SK-N-SH (cell line): ENCODE measurements around the gene OR51A2. TPM values are rescaled to one million over a fixed set of nuclear protein-coding genes. Genes with fewer than 3 reads are reported as not detected.

Experiments
- CTCF ChIA-PET: fragments of 300-600, 350-600 bp; formaldehyde crosslinking; extraction: SDS; loops from one replicate; lab custom pipeline; 2021; lab: Yijun Ruan, JAX
- POLR2A ChIA-PET: fragments of 350-600 bp; sonication (Branson Sonifier 250); formaldehyde crosslinking; extraction: SDS; loops from one replicate; lab custom pipeline; 2020; ENCODE audit warnings: antibody characterized with exemption, inconsistent platforms; lab: Yijun Ruan, JAX
- DNase-seq: peaks from one replicate; pipeline ENCODE4 v3.0.0; 2012
- H2AFZ ChIP-seq: fragments of 200-600 bp; sonication (generic); 2 replicates; pipeline ENCODE4 v1.8.1; 2016; ENCODE audit warnings: antibody characterized with exemption, mild to moderate bottlenecking, low read depth
- H3F3A ChIP-seq: fragments of 200-600 bp; sonication (generic); replicated peaks from 2 replicates; pipeline ENCODE3; 2016; ENCODE audit warnings: antibody characterized with exemption, mild to moderate bottlenecking; ENCODE audit not compliant: insufficient read depth
- H3K27ac ChIP-seq, 2 experiments: fragments of 200-500 bp in 1 of 2; fragments of 200-600 bp in 1 of 2; sonication (Bioruptor generic) in 1 of 2; sonication (generic), shearing (Covaris generic) in 1 of 2; 2 replicates each; pipeline versions ENCODE4 v1.5.1 to v1.6.1; 2014 to 2016; ENCODE audit warnings: low read depth in 2 of 2, inconsistent platforms in 1 of 2, low read length in 1 of 2, mild to moderate bottlenecking in 1 of 2, mixed read lengths in 1 of 2
- H3K27me3 ChIP-seq: fragments of 200-600 bp; sonication (generic), shearing (Covaris generic); 2 replicates; pipeline ENCODE4 v1.6.1; 2016; ENCODE audit warnings: mixed run types; ENCODE audit not compliant: insufficient read depth
- H3K36me3 ChIP-seq, 2 experiments: fragments of 200-500 bp in 1 of 2; fragments of 200-600 bp in 1 of 2; sonication (Bioruptor generic) in 1 of 2; sonication (generic) in 1 of 2; replicated peaks in 1 of 2; 2 replicates each; pipeline versions ENCODE3 to v1.5.1; 2014 to 2016; ENCODE audit warnings: low read length in 1 of 2, mild to moderate bottlenecking in 1 of 2; ENCODE audit not compliant: insufficient read depth in 2 of 2, control insufficient read depth in 1 of 2
- H3K4me1 ChIP-seq, 2 experiments: fragments of 200-500 bp in 1 of 2; fragments of 200-600 bp in 1 of 2; sonication (Bioruptor generic) in 1 of 2; sonication (generic), shearing (Covaris generic) in 1 of 2; 2 replicates each; pipeline versions ENCODE4 v1.5.1 to v1.6.1; 2014 to 2016; ENCODE audit warnings: low read depth in 1 of 2, low read length in 1 of 2, mixed run types in 1 of 2; ENCODE audit not compliant: insufficient read depth in 2 of 2, control insufficient read depth in 1 of 2
- H3K4me2 ChIP-seq: fragments of 200-600 bp; sonication (generic), shearing (Covaris generic); 2 replicates; pipeline ENCODE4 v1.6.1; 2017; ENCODE audit warnings: mixed run types
- H3K4me3 ChIP-seq, 2 experiments: fragments of 200-500 bp in 1 of 2; fragments of 200-600 bp in 1 of 2; sonication (Bioruptor generic) in 1 of 2; sonication (generic), shearing (Covaris generic) in 1 of 2; 2 replicates each; pipeline versions ENCODE4 v1.5.1 to v1.8.1; 2014 to 2016; ENCODE audit warnings: low read depth in 2 of 2, inconsistent platforms in 1 of 2, low read length in 1 of 2, mild to moderate bottlenecking in 1 of 2, mixed read lengths in 1 of 2, moderate library complexity in 1 of 2
- H3K79me2 ChIP-seq: fragments of 200-600 bp; sonication (generic); 2 replicates; pipeline ENCODE4 v1.8.1; 2017; ENCODE audit warnings: mild to moderate bottlenecking; ENCODE audit not compliant: insufficient read depth
- H3K9ac ChIP-seq: fragments of 200-600 bp; sonication (generic); 2 replicates; pipeline ENCODE4 v1.6.1; 2017; ENCODE audit warnings: mixed run types
- H3K9me2 ChIP-seq: fragments of 200-600 bp; sonication (generic); 2 replicates; pipeline ENCODE4 v1.6.1; 2017; ENCODE audit warnings: mixed run types
- H3K9me3 ChIP-seq: fragments of 200-600 bp; sonication (generic); 2 replicates; pipeline ENCODE4 v1.6.1; 2017; ENCODE audit warnings: mixed run types, mild to moderate bottlenecking, moderate library complexity
- H4K20me1 ChIP-seq: fragments of 200-600 bp; sonication (generic); 2 replicates; pipeline ENCODE4 v1.6.1; 2017; ENCODE audit warnings: mild to moderate bottlenecking, mixed run types; ENCODE audit not compliant: insufficient read depth
- CHD2 ChIP-seq: fragments of 150-350 bp; IDR thresholded peaks from 2 replicates; pipeline ENCODE4 v1.6.1; 2018; ENCODE audit warnings: low read length; ENCODE audit not compliant: partially characterized antibody
- ELF1 ChIP-seq: IDR thresholded peaks from 2 replicates; pipeline ENCODE4 v1.4.0; 2012
- EZH2phosphoT487 ChIP-seq: fragments of 200-600 bp; sonication (generic); IDR thresholded peaks from 2 replicates; pipeline ENCODE4 v1.6.1; 2017; ENCODE audit warnings: low read depth, mixed run types, mild to moderate bottlenecking, antibody characterized with exemption, moderate library complexity, borderline replicate concordance
- FOSL2 ChIP-seq: IDR thresholded peaks from 2 replicates; pipeline ENCODE4 v1.4.0; 2012; ENCODE audit warnings: low read depth, mild to moderate bottlenecking, moderate library complexity, borderline replicate concordance
- FOXJ3 ChIP-seq: sonication (generic); formaldehyde crosslinking; IDR thresholded peaks from 2 replicates; pipeline ENCODE4 v1.5.1; 2020; ENCODE audit warnings: mild to moderate bottlenecking, missing genetic modification reagents
- GABPA ChIP-seq: IDR thresholded peaks from 2 replicates; pipeline ENCODE4 v1.4.0; 2012; ENCODE audit warnings: low read depth, mild to moderate bottlenecking
- JUND ChIP-seq: IDR thresholded peaks from 2 replicates; pipeline ENCODE4 v1.4.0; 2012
- MEF2A ChIP-seq: IDR thresholded peaks from 2 replicates; pipeline ENCODE4 v1.4.0; 2012; ENCODE audit warnings: low read depth, borderline replicate concordance
- NRF1 ChIP-seq: IDR thresholded peaks from 2 replicates; pipeline ENCODE4 v1.6.1; 2012; ENCODE audit warnings: low read depth, mild to moderate bottlenecking, low read length
- POLR2AphosphoS5 ChIP-seq: IDR thresholded peaks from 2 replicates; pipeline ENCODE4 v1.6.1; 2012; ENCODE audit warnings: low read depth, low read length
- RAD21 ChIP-seq: IDR thresholded peaks from 2 replicates; pipeline ENCODE4 v1.6.1; 2012; ENCODE audit warnings: mild to moderate bottlenecking, low read length
- RCOR1 ChIP-seq: fragments of 150-350 bp; IDR thresholded peaks from 2 replicates; pipeline ENCODE4 v1.6.1; 2017; ENCODE audit warnings: antibody characterized with exemption, low read length
- RFX5 ChIP-seq: IDR thresholded peaks from 2 replicates; pipeline ENCODE4 v1.6.1; 2012; ENCODE audit warnings: mild to moderate bottlenecking, improper control_type of control experiment, low read length
- RXRA ChIP-seq: IDR thresholded peaks from 2 replicates; pipeline ENCODE4 v1.4.0; 2012; ENCODE audit warnings: low read depth, mild to moderate bottlenecking, borderline replicate concordance
- SIN3A ChIP-seq: IDR thresholded peaks from 2 replicates; pipeline ENCODE4 v1.6.1; 2012; ENCODE audit warnings: low read depth, mild to moderate bottlenecking, low read length, moderate library complexity, borderline replicate concordance
- TAF1 ChIP-seq: IDR thresholded peaks from 2 replicates; pipeline ENCODE4 v1.6.1; 2012; ENCODE audit warnings: low read depth, mild to moderate bottlenecking, low read length, moderate library complexity, borderline replicate concordance
- TCF12 ChIP-seq: IDR thresholded peaks from 2 replicates; pipeline ENCODE4 v1.4.0; 2012
- USF1 ChIP-seq: IDR thresholded peaks from 2 replicates; pipeline ENCODE4 v1.4.0; 2012; ENCODE audit warnings: low read depth, borderline replicate concordance
- polyA plus RNA-seq, 3 experiments: library from polyadenylated mRNA; depleted of rRNA; stranded (reverse); fragments of >200 nt; gene quantifications; 2 replicates each; pipeline ENCODE4 v1.2.3, GENCODE V29; 2012
- TF ChIP-seq, protein P1 (sequence below): IDR thresholded peaks from 2 replicates; pipeline ENCODE4 v1.4.0; 2012; ENCODE audit warnings: low read depth
- TF ChIP-seq, protein P2 (sequence below): fragments of 150-350 bp; IDR thresholded peaks from 2 replicates; pipeline ENCODE4 v1.6.1; 2016; ENCODE audit warnings: mild to moderate bottlenecking, low read depth, low read length
- TF ChIP-seq, protein P3 (sequence below): fragments of 200-600 bp; sonication (generic); IDR thresholded peaks from 2 replicates; pipeline ENCODE4 v1.6.1; 2017; ENCODE audit warnings: antibody characterized with exemption, mild to moderate bottlenecking, moderate library complexity
- TF ChIP-seq, protein P4 (sequence below): IDR thresholded peaks from 2 replicates; pipeline ENCODE4 v1.4.0; 2012; ENCODE audit warnings: low read depth, borderline replicate concordance

Gene OR51A2
- polyA plus RNA-seq, 1 of the 3 experiments (the other 2 are of a cell fraction) = not detected

DNA sequence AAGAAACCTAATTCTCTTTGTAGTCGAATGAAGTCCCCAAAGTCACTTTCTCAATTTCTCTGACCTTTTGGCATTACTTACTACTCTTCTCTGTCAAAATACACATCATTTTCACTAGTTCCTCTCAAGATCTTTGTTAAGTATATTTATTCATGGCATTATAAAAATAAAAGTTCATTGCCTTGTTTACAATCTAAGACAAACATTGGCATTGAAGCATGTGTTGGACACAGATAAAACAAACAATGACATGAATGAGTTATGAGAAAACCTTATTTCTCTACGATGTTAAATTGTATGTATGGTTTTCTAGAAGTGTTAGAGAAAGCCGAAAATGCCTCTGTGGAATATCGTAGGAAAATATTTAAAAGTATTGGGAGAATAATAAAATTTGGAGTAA lies 22.8 kb downstream of the OR51A2 start (continued):
- TF ChIP-seq, protein P1, sequence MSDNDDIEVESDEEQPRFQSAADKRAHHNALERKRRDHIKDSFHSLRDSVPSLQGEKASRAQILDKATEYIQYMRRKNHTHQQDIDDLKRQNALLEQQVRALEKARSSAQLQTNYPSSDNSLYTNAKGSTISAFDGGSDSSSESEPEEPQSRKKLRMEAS = no peak
- TF ChIP-seq RFX5 (no peak), EZH2phosphoT487 (no peak), TAF1 (no peak)

GRCh38 chr11:4926608-4927007 lies 28.9 kb downstream of the OR51A2 start:
- no peak for DNase-seq

More at GRCh38 chr11:4926608-4927007, 28.9 kb downstream of the OR51A2 start:
- CTCF ChIA-PET = no interaction called here
- Histone ChIP-seq H3K4me3 (no peak overlapping the region), H4K20me1 (no peaks in the 10 kb centered on the region), H3K4me1 (no peaks in the 10 kb centered on the region), H3K27ac (no peak overlapping the region), H3K9me3 (no peaks in the 10 kb centered on the region), H3K36me3 (no peaks in the 10 kb centered on the region), H3F3A (no peaks in the 10 kb centered on the region), H3K9me2 (no peaks in the 10 kb centered on the region), H3K9ac (no peak overlapping the region), H3K79me2 (no peaks in the 10 kb centered on the region), H2AFZ (no peak overlapping the region), H3K27me3 (no peaks in the 10 kb centered on the region), H3K4me2 (no peak overlapping the region)
- POLR2A ChIA-PET = no interaction called here
- no peak for TF ChIP-seq POLR2AphosphoS5
- TF ChIP-seq, protein P2, sequence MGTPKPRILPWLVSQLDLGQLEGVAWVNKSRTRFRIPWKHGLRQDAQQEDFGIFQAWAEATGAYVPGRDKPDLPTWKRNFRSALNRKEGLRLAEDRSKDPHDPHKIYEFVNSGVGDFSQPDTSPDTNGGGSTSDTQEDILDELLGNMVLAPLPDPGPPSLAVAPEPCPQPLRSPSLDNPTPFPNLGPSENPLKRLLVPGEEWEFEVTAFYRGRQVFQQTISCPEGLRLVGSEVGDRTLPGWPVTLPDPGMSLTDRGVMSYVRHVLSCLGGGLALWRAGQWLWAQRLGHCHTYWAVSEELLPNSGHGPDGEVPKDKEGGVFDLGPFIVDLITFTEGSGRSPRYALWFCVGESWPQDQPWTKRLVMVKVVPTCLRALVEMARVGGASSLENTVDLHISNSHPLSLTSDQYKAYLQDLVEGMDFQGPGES = no peak
- TF ChIP-seq, protein P3, sequence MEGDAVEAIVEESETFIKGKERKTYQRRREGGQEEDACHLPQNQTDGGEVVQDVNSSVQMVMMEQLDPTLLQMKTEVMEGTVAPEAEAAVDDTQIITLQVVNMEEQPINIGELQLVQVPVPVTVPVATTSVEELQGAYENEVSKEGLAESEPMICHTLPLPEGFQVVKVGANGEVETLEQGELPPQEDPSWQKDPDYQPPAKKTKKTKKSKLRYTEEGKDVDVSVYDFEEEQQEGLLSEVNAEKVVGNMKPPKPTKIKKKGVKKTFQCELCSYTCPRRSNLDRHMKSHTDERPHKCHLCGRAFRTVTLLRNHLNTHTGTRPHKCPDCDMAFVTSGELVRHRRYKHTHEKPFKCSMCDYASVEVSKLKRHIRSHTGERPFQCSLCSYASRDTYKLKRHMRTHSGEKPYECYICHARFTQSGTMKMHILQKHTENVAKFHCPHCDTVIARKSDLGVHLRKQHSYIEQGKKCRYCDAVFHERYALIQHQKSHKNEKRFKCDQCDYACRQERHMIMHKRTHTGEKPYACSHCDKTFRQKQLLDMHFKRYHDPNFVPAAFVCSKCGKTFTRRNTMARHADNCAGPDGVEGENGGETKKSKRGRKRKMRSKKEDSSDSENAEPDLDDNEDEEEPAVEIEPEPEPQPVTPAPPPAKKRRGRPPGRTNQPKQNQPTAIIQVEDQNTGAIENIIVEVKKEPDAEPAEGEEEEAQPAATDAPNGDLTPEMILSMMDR = no peak
- TF ChIP-seq FOXJ3 (CRISPR knock-in tag) = no peak
- no peak for TF ChIP-seq CHD2
- TF ChIP-seq, protein P1 = no peak
- TF ChIP-seq NRF1 = no peak
- TF ChIP-seq FOSL2 = no peak
- TF ChIP-seq MEF2A = no peak
- TF ChIP-seq RAD21 = no peak
- TF ChIP-seq SIN3A = no peak
- TF ChIP-seq GABPA = no peak
- no peak for TF ChIP-seq JUND
- no peak for TF ChIP-seq USF1
- TF ChIP-seq RCOR1 = no peak
- TF ChIP-seq, protein P4, sequence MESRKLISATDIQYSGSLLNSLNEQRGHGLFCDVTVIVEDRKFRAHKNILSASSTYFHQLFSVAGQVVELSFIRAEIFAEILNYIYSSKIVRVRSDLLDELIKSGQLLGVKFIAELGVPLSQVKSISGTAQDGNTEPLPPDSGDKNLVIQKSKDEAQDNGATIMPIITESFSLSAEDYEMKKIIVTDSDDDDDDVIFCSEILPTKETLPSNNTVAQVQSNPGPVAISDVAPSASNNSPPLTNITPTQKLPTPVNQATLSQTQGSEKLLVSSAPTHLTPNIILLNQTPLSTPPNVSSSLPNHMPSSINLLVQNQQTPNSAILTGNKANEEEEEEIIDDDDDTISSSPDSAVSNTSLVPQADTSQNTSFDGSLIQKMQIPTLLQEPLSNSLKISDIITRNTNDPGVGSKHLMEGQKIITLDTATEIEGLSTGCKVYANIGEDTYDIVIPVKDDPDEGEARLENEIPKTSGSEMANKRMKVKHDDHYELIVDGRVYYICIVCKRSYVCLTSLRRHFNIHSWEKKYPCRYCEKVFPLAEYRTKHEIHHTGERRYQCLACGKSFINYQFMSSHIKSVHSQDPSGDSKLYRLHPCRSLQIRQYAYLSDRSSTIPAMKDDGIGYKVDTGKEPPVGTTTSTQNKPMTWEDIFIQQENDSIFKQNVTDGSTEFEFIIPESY = no peak
- no peak for TF ChIP-seq ELF1
- no peak for TF ChIP-seq TCF12
- no peak for TF ChIP-seq RXRA
